ENCODE measurements around the gene ZSWIM4.

DNA sequence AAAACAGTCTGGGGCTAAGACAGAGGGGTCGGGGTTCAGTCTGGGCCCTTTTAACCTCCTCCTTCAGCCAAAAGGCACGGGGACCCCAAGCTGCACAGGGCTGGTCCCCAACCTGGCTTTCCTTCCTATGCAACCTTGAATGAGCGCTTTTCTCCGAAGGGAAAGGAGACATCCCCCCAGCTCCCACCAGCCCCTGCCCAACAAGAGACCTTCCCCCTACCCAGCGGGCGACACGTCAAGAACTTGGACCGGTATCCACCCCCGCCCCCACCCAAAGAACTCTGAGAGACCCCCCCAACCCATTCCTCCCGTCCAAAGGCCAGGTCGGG is 46.7 kb downstream of the ZSWIM4 start:
- TF ChIP-seq CTCF (IDR thresholded peaks at IDR 0.05) (no peak), POLR2A (IDR thresholded peaks at IDR 0.05) (no peak)
